Naive thymus-derived CD4-positive, alpha-beta T cell (primary cell): ENCODE results near the gene CT47C1. TPM values are rescaled to one million over a fixed set of nuclear protein-coding genes. Genes with fewer than 3 reads are reported as not detected.

Experiments used
- ATAC-seq: fragments of 150-1000 bp; cut with Tn5 transposase; 2 replicates; pipeline ENCODE4 v1.10.0; 2021; ENCODE audit warnings: mild to moderate bottlenecking, moderate library complexity
- CTCF ChIA-PET: fragments of 350-600 bp; sonication (Branson Sonifier 250); formaldehyde crosslinking; loops from one replicate; lab custom pipeline; 2021; ENCODE audit warnings: antibody characterized with exemption; lab: Charles Lee
- POLR2A ChIA-PET: fragments of 350-600 bp; sonication (Branson Sonifier 250); formaldehyde crosslinking; loops from one replicate; lab custom pipeline; 2021; ENCODE audit warnings: antibody characterized with exemption, inconsistent platforms; lab: Charles Lee
- DNase-seq, 9 donors: peaks; one replicate each; pipeline versions ENCODE4 v3.0.0 to v3.0.0-alpha.2; 2020 to 2022; ENCODE audit warnings: mixed read lengths in 1 of 9
- H3K27ac ChIP-seq: one replicate; pipeline ENCODE4 v1.7.0; 2013; ENCODE audit warnings: mild to moderate bottlenecking, low read depth, low read length, moderate library complexity
- H3K27me3 ChIP-seq, 2 donors: one replicate each; pipeline ENCODE4 v1.7.0; 2013; ENCODE audit warnings: low read length in 2 of 2, mild to moderate bottlenecking in 2 of 2, moderate library complexity in 2 of 2; ENCODE audit not compliant: control insufficient read depth in 2 of 2, insufficient read depth in 2 of 2
- H3K36me3 ChIP-seq, 3 experiments: 1 replicate in 2 of 3; 2 replicates in 1 of 3; pipeline ENCODE4 v1.7.0; 2013; ENCODE audit warnings: low read length in 3 of 3, mild to moderate bottlenecking in 3 of 3, moderate library complexity in 1 of 3; ENCODE audit not compliant: insufficient read depth in 3 of 3, control insufficient read depth in 2 of 3
- H3K4me1 ChIP-seq, 2 donors: one replicate each; pipeline ENCODE4 v1.7.0; 2013; ENCODE audit warnings: low read length in 2 of 2, mild to moderate bottlenecking in 2 of 2, moderate library complexity in 1 of 2; ENCODE audit not compliant: control insufficient read depth in 2 of 2, insufficient read depth in 2 of 2
- H3K4me3 ChIP-seq: 2 replicates; pipeline ENCODE4 v1.7.0; 2013; ENCODE audit warnings: mild to moderate bottlenecking, low read length
- H3K9me3 ChIP-seq, 3 experiments: 1 replicate in 2 of 3; 2 replicates in 1 of 3; pipeline ENCODE4 v1.7.0; 2013; ENCODE audit warnings: low read length in 3 of 3; ENCODE audit not compliant: control insufficient read depth in 2 of 3
- H3K27ac Mint-ChIP-seq, 9 donors: one replicate each; pipeline ENCODE4 v1.8.0; 2020 to 2022; ENCODE audit warnings: mixed read lengths in 9 of 9, mild to moderate bottlenecking in 8 of 9, moderate library complexity in 5 of 9, inconsistent platforms in 2 of 9
- H3K27me3 Mint-ChIP-seq, 5 donors: one replicate each; pipeline ENCODE4 v1.8.0; 2021 to 2022; ENCODE audit warnings: mixed read lengths in 5 of 5, mild to moderate bottlenecking in 1 of 5
- H3K36me3 Mint-ChIP-seq, 5 donors: one replicate each; pipeline ENCODE4 v1.8.0; 2020 to 2022; ENCODE audit warnings: mixed read lengths in 5 of 5, mild to moderate bottlenecking in 3 of 5, inconsistent platforms in 1 of 5
- H3K4me1 Mint-ChIP-seq, 7 donors: one replicate each; pipeline ENCODE4 v1.8.0; 2020 to 2022; ENCODE audit warnings: mixed read lengths in 7 of 7, mild to moderate bottlenecking in 3 of 7, inconsistent platforms in 1 of 7
- H3K4me3 Mint-ChIP-seq, 10 donors: one replicate each; pipeline ENCODE4 v1.8.0; 2020 to 2022; ENCODE audit warnings: mild to moderate bottlenecking in 10 of 10, mixed read lengths in 10 of 10, moderate library complexity in 6 of 10, inconsistent platforms in 2 of 10
- H3K9me3 Mint-ChIP-seq, 11 donors: one replicate each; pipeline ENCODE4 v1.8.0; 2020 to 2022; ENCODE audit warnings: mixed read lengths in 11 of 11, mild to moderate bottlenecking in 4 of 11, inconsistent platforms in 1 of 11, moderate library complexity in 1 of 11
- intact Hi-C, 2 donors: fragments of 100-400 bp; cut with micrococcal nuclease; formaldehyde crosslinking; loops; one replicate each; pipeline ENCODE4 v1.15.1; 2023
- polyA plus RNA-seq, 2 donors: library from polyadenylated mRNA; unstranded; fragments of 300-500 nt; fragmentation: Illumina TruSeq; gene quantifications; one replicate each; pipeline ENCODE4 v1.2.3, GENCODE V29; 2021
- total RNA-seq, 6 experiments: library from RNA in 5 of 6; stranded (reverse) in 5 of 6; gene quantifications; 1 replicate in 5 of 6; 2 replicates in 1 of 6; pipeline ENCODE4 v1.2.3 and lab custom pipeline; 2021 to 2026

The CT47C1 gene
- total and polyA plus RNA-seq, 7 experiments from 2014 or later: not detected

- ChIA-PET CTCF (no interaction called here), POLR2A (no interaction called here)
- Mint-ChIP-seq H3K27ac (no peak overlapping the region), H3K4me3 (no peak overlapping the region), H3K4me1 (no peaks in the 10 kb centered on the region), H3K9me3 (peaks cover 0 to 6% (median 3%) of the 10 kb centered on the region in 11 donors), H3K27me3 (peaks cover 0 to 4% (median 0%) of the 10 kb centered on the region in 5 donors), H3K36me3 (no peaks in the 10 kb centered on the region)
- DNase-seq: no peak
- ATAC-seq: no peak
- intact Hi-C loops: no loop called here
- Histone ChIP-seq H3K27ac (no peak overlapping the region), H3K9me3 (no peaks in the 10 kb centered on the region), H3K27me3 (no peaks in the 10 kb centered on the region), H3K36me3 (no peaks in the 10 kb centered on the region), H3K4me1 (no peaks in the 10 kb centered on the region), H3K4me3 (no peak overlapping the region)
Measured at GRCh38 chrX:119036107-119037029, 36.4 kb upstream of the CT47C1 start.

- intact Hi-C loops: no loop called here
- POLR2A ChIA-PET: no interaction called here
- CTCF ChIA-PET: no interaction called here
Measured at GRCh38 chrX:119040432-119040831, 32.4 kb upstream of the CT47C1 start.

GRCh38 chrX:119041175-119041574 is 31.6 kb upstream of the CT47C1 start:
- Mint-ChIP-seq H3K4me1 (no peaks in the 10 kb centered on the region), H3K36me3 (no peaks in the 10 kb centered on the region), H3K9me3 (no peaks in the 10 kb centered on the region), H3K4me3 (no peak overlapping the region), H3K27me3 (no peaks in the 10 kb centered on the region), H3K27ac (no peak overlapping the region)
- ATAC-seq (peak; percentile 68), DNase-seq (no peak)
- no peak overlapping the region for H3K4me3 ChIP-seq
- no peaks in the 10 kb centered on the region for H3K27me3 ChIP-seq
- no peaks in the 10 kb centered on the region for H3K36me3 ChIP-seq
- H3K9me3 ChIP-seq: no peaks in the 10 kb centered on the region
- CTCF ChIA-PET: no interaction called here
- H3K4me1 ChIP-seq: no peaks in the 10 kb centered on the region
- POLR2A ChIA-PET: no interaction called here
- no peak overlapping the region for H3K27ac ChIP-seq
- intact Hi-C loops: no loop called here

More at GRCh38 chrX:119040432-119040831, 32.4 kb upstream of the CT47C1 start:
- Mint-ChIP-seq H3K4me3 (no peak overlapping the region), H3K9me3 (no peaks in the 10 kb centered on the region), H3K4me1 (no peaks in the 10 kb centered on the region), H3K36me3 (no peaks in the 10 kb centered on the region), H3K27me3 (no peaks in the 10 kb centered on the region), H3K27ac (no peak overlapping the region)
- no peak for ATAC-seq
- DNase-seq: no peak
- H3K27ac ChIP-seq: no peak overlapping the region
- no peaks in the 10 kb centered on the region for H3K36me3 ChIP-seq
- H3K4me1 ChIP-seq: no peaks in the 10 kb centered on the region
- H3K27me3 ChIP-seq: no peaks in the 10 kb centered on the region
- no peaks in the 10 kb centered on the region for H3K9me3 ChIP-seq
- H3K4me3 ChIP-seq: no peak overlapping the region

GRCh38 chrX:119042040-119042439 is 30.8 kb upstream of the CT47C1 start:
- no peaks in the 10 kb centered on the region for H3K36me3 Mint-ChIP-seq

GRCh38 chrX:119042996-119043395 is 29.8 kb upstream of the CT47C1 start:
- Mint-ChIP-seq H3K4me3 (no peak overlapping the region), H3K36me3 (no peaks in the 10 kb centered on the region), H3K27ac (no peak overlapping the region), H3K4me1 (no peaks in the 10 kb centered on the region), H3K27me3 (peaks cover 0 to 8% (median 0%) of the 10 kb centered on the region in 5 donors), H3K9me3 (no peaks in the 10 kb centered on the region)
- no peak overlapping the region for H3K27ac ChIP-seq
- H3K4me3 ChIP-seq: no peak overlapping the region
- intact Hi-C loops: no loop called here
- no peak for DNase-seq
- H3K27me3 ChIP-seq: no peaks in the 10 kb centered on the region
- ATAC-seq: no peak
- H3K36me3 ChIP-seq: no peaks in the 10 kb centered on the region
- H3K9me3 ChIP-seq: no peaks in the 10 kb centered on the region
- no peaks in the 10 kb centered on the region for H3K4me1 ChIP-seq
- ChIA-PET CTCF (no interaction called here), POLR2A (no interaction called here)

More at GRCh38 chrX:119042040-119042439, 30.8 kb upstream of the CT47C1 start:
- ChIA-PET CTCF (no interaction called here), POLR2A (no interaction called here)
- no peak overlapping the region for H3K27ac Mint-ChIP-seq
- Histone ChIP-seq H3K4me3 (no peak overlapping the region), H3K4me1 (no peaks in the 10 kb centered on the region), H3K27ac (no peak overlapping the region), H3K9me3 (no peaks in the 10 kb centered on the region), H3K36me3 (no peaks in the 10 kb centered on the region), H3K27me3 (no peaks in the 10 kb centered on the region)
- ATAC-seq (no peak), DNase-seq (no peak)
- H3K9me3 Mint-ChIP-seq: no peaks in the 10 kb centered on the region
- no peak overlapping the region for H3K4me3 Mint-ChIP-seq
- no peaks in the 10 kb centered on the region for H3K4me1 Mint-ChIP-seq
- peaks cover 0 to 7% (median 0%) of the 10 kb centered on the region in 5 donors for H3K27me3 Mint-ChIP-seq
- intact Hi-C loops: no loop called here

- Mint-ChIP-seq H3K9me3 (no peaks in the 10 kb centered on the region), H3K27ac (no peak overlapping the region), H3K4me3 (no peak overlapping the region), H3K27me3 (peaks cover 0 to 8% (median 0%) of the 10 kb centered on the region in 5 donors), H3K4me1 (no peaks in the 10 kb centered on the region), H3K36me3 (no peaks in the 10 kb centered on the region)
- Histone ChIP-seq H3K4me3 (no peak overlapping the region), H3K9me3 (no peaks in the 10 kb centered on the region), H3K36me3 (no peaks in the 10 kb centered on the region), H3K27ac (no peak overlapping the region), H3K27me3 (no peaks in the 10 kb centered on the region), H3K4me1 (no peaks in the 10 kb centered on the region)
- ChIA-PET CTCF (no interaction called here), POLR2A (no interaction called here)
- intact Hi-C loops: no loop called here
- no peak for DNase-seq
- no peak for ATAC-seq
Measured at GRCh38 chrX:119045884-119046283, 26.9 kb upstream of the CT47C1 start.

GRCh38 chrX:119055687-119056086 is 17.1 kb upstream of the CT47C1 start:
- Mint-ChIP-seq H3K36me3 (no peaks in the 10 kb centered on the region), H3K27ac (no peak overlapping the region), H3K4me1 (no peaks in the 10 kb centered on the region), H3K27me3 (peaks cover 0 to 10% (median 6%) of the 10 kb centered on the region in 5 donors), H3K9me3 (no peaks in the 10 kb centered on the region), H3K4me3 (no peak overlapping the region)
- H3K27ac ChIP-seq: no peak overlapping the region
- DNase-seq (no peak), ATAC-seq (no peak)
- ChIA-PET POLR2A (no interaction called here), CTCF (no interaction called here)
- no peaks in the 10 kb centered on the region for H3K9me3 ChIP-seq
- no peaks in the 10 kb centered on the region for H3K4me1 ChIP-seq
- H3K36me3 ChIP-seq: no peaks in the 10 kb centered on the region
- intact Hi-C loops: no loop called here
- no peaks in the 10 kb centered on the region for H3K27me3 ChIP-seq
- no peak overlapping the region for H3K4me3 ChIP-seq
